ENCODE data around the gene GRPEL2.

The GRPEL2 gene

GRCh38 chr5:149358294-149358651, 13.0 kb downstream of the GRPEL2 start:
- FAIRE-seq, result no peak

- FAIRE-seq, result no peak
These were observed 13.7 kb downstream of the GRPEL2 start for GRCh38 chr5:149358868-149359495.

GRCh38 chr5:149360272-149360671, 15.0 kb downstream of the GRPEL2 start:
- FAIRE-seq, result no peak

GRCh38 chr5:149362541-149362940, 17.2 kb downstream of the GRPEL2 start:
- FAIRE-seq, result no peak

GRCh38 chr5:149363358-149363757, 18.1 kb downstream of the GRPEL2 start:
- no peak for FAIRE-seq

- FAIRE-seq, result no peak
These were observed 18.6 kb downstream of the GRPEL2 start for GRCh38 chr5:149363936-149364335.

GRCh38 chr5:149364719-149365118, 19.4 kb downstream of the GRPEL2 start:
- no peak for FAIRE-seq

- FAIRE-seq, result no peak
These were observed 20.1 kb downstream of the GRPEL2 start for GRCh38 chr5:149365418-149365817.

GRCh38 chr5:149366169-149366729, 20.9 kb downstream of the GRPEL2 start:
- no peak for FAIRE-seq

GRCh38 chr5:149367249-149367971, 22.1 kb downstream of the GRPEL2 start:
- FAIRE-seq, result peak; percentile 67

- no peak for FAIRE-seq
These were observed 22.8 kb downstream of the GRPEL2 start for GRCh38 chr5:149367972-149368645.

GRCh38 chr5:149370878-149371277, 25.6 kb downstream of the GRPEL2 start:
- no peak for FAIRE-seq

- no peak for FAIRE-seq
These were observed 26.1 kb downstream of the GRPEL2 start for GRCh38 chr5:149371296-149371962.

GRCh38 chr5:149372076-149372795, 26.9 kb downstream of the GRPEL2 start:
- no peak for FAIRE-seq

- no peak for FAIRE-seq
These were observed 27.6 kb downstream of the GRPEL2 start for GRCh38 chr5:149372932-149373331.

- no peak for FAIRE-seq
These were observed 29.0 kb downstream of the GRPEL2 start for GRCh38 chr5:149374303-149374702.

- no peak for FAIRE-seq
These were observed 29.5 kb downstream of the GRPEL2 start for GRCh38 chr5:149374801-149375200.

GRCh38 chr5:149375434-149375833, 30.1 kb downstream of the GRPEL2 start:
- no peak for FAIRE-seq

GRCh38 chr5:149376104-149376503, 30.8 kb downstream of the GRPEL2 start:
- no peak for FAIRE-seq

GRCh38 chr5:149376711-149377447, 31.6 kb downstream of the GRPEL2 start:
- FAIRE-seq, result no peak

- FAIRE-seq, result no peak
These were observed 33.0 kb downstream of the GRPEL2 start for GRCh38 chr5:149378241-149378820.

Measured in TTC549 (cell line).